K562 (cell line): Measurements from ENCODE around the gene DLGAP1. TPM values are rescaled to one million over a fixed set of nuclear protein-coding genes. Genes with fewer than 3 reads are reported as not detected.
A peak's percentile ranks its signal among the peaks of the same experiment; 100 is the strongest.

ENCODE experiments used
- CEBPG ChIP-seq, 3 experiments: fragments of 200-800 bp in 1 of 3; sonication (Bioruptor generic) in 1 of 3; sonication (generic) in 1 of 3; formaldehyde crosslinking in 1 of 3; IDR thresholded peaks in 2 of 3; conservative IDR thresholded peaks in 1 of 3; 2 replicates each; pipeline versions ENCODE4 v1.6.1 to v1.8.0; 2016 to 2022; ENCODE audit warnings: missing compliant biosample characterization in 2 of 3, missing genetic modification characterization in 2 of 3, mild to moderate bottlenecking in 1 of 3, missing genetic modification reagents in 1 of 3
- FOXJ3 ChIP-seq: sonication (generic); formaldehyde crosslinking; IDR thresholded peaks from 2 replicates; pipeline ENCODE4 v1.4.0; 2020; ENCODE audit warnings: mild to moderate bottlenecking, missing genetic modification reagents
- HDAC6 ChIP-seq: IDR thresholded peaks from 2 replicates; pipeline ENCODE4 v1.6.1; 2012; ENCODE audit warnings: low read depth, mild to moderate bottlenecking, control low read depth, inconsistent platforms, low read length, moderate library complexity
- IFI16 ChIP-seq: fragments of 250-450 bp; sonication (Bioruptor Pico); IDR thresholded peaks from 2 replicates; pipeline ENCODE4 v2.1.2; 2022; ENCODE audit warnings: mild to moderate bottlenecking, inconsistent platforms
- MAFF ChIP-seq: IDR thresholded peaks from 2 replicates; pipeline ENCODE4 v1.6.1; 2012; ENCODE audit warnings: low read length, improper control_type of control experiment
- MCM2 ChIP-seq: fragments of 450-650 bp; IDR thresholded peaks from 2 replicates; pipeline ENCODE4 v1.6.1; 2017; ENCODE audit warnings: low read depth, mild to moderate bottlenecking
- PHF8 ChIP-seq: fragments of 200-600 bp; sonication (generic); IDR thresholded peaks from 2 replicates; pipeline ENCODE4 v1.6.1; 2012; ENCODE audit warnings: mixed run types, mild to moderate bottlenecking, inconsistent platforms, low read length, moderate library complexity, borderline replicate concordance
- SP2 ChIP-seq: IDR thresholded peaks from 2 replicates; pipeline ENCODE4 v1.6.1; 2011; ENCODE audit warnings: mild to moderate bottlenecking, low read depth, low read length, moderate library complexity; ENCODE audit not compliant: poor library complexity, severe bottlenecking; ENCODE audit errors: extremely low read depth
- ZNF586 ChIP-seq: fragments of 450-650 bp; formaldehyde crosslinking; conservative IDR thresholded peaks from 2 replicates; pipeline ENCODE4 v1.4.0; 2020; ENCODE audit warnings: mild to moderate bottlenecking, moderate library complexity
- polyA plus RNA-seq, 8 experiments: library from polyadenylated mRNA; depleted of rRNA in 4 of 8; stranded (reverse) in 5 of 8; unstranded in 3 of 8; fragments of >200 nt; fragmentation: Nextera tagmentation in 2 of 8; fragmentation: Illumina TruSeq in 1 of 8; extraction: Ambion mirVana in 2 of 8; extraction: Trizol in 1 of 8; gene quantifications; 2 replicates each; pipeline versions ENCODE4 v1.2.1 to v1.2.3, GENCODE V29; 2011 to 2014; ENCODE audit warnings: inconsistent platforms in 1 of 8, missing spikeins in 1 of 8
- total RNA-seq, 7 experiments: library from RNA; depleted of rRNA in 6 of 7; stranded (reverse); fragments of >200 nt in 6 of 7; fragmentation: Illumina TruSeq in 2 of 7; extraction: Trizol in 2 of 7; gene quantifications; 2 replicates each; pipeline versions ENCODE4 v1.2.1 to v1.2.3, GENCODE V29; 2011 to 2021; ENCODE audit warnings: low replicate concordance in 1 of 7
- TF ChIP-seq, protein P1 (sequence below): fragments of 450-650 bp; IDR thresholded peaks from 2 replicates; pipeline ENCODE4 v1.6.1; 2016; ENCODE audit warnings: mild to moderate bottlenecking, moderate library complexity
- TF ChIP-seq, protein P2 (sequence below), 2 experiments: fragments of 450-650 bp; IDR thresholded peaks; 2 replicates each; pipeline ENCODE4 v1.6.1; 2016
- TF ChIP-seq, protein P3 (sequence below): sonication (generic); formaldehyde crosslinking; IDR thresholded peaks from 2 replicates; pipeline ENCODE4 v1.8.0; 2022; ENCODE audit warnings: mild to moderate bottlenecking, missing genetic modification reagents

DLGAP1 gene
- total and polyA plus RNA-seq, 9 of the 15 experiments (the other 6 are each of a cell fraction or from before 2014, with no cell fraction given): 0.04 to 0.22 (median 0.08) TPM

DNA sequence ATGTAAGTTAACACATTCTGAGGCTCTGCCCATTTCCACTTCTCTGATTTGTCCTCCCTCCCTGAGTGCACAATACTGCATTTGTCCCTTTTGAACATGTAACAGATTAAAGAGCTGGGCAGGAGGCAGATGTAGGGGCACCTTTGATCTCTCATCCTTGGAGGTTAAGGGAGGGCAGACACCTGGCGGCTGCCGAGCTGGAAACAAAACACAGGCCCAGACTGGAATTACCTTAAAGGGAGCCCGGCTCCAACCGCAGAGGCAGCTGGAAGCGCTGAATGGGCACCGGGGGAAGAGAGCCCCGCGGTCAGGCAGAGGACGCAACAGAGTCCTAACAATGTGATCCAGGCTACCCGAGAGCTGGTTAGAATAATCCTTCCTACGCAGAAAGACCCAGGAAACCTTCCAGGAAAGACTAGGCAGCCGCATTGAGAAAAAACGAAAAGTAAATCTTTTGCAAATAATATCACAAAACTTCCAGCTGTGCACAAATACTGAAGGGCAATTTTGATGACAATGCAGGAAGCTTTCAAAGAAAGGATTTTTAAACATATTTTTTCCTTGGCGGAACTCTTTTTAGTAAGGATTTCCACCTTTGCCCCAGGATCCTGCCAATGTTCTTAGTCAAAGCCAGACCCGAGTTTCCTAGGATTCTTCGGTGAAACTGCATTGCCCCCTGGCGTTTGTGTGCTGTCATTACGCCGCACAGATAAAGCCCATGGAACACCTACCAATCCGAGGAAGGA, 789.2 kb downstream of the DLGAP1 start (continued):
- TF ChIP-seq, protein P1, sequence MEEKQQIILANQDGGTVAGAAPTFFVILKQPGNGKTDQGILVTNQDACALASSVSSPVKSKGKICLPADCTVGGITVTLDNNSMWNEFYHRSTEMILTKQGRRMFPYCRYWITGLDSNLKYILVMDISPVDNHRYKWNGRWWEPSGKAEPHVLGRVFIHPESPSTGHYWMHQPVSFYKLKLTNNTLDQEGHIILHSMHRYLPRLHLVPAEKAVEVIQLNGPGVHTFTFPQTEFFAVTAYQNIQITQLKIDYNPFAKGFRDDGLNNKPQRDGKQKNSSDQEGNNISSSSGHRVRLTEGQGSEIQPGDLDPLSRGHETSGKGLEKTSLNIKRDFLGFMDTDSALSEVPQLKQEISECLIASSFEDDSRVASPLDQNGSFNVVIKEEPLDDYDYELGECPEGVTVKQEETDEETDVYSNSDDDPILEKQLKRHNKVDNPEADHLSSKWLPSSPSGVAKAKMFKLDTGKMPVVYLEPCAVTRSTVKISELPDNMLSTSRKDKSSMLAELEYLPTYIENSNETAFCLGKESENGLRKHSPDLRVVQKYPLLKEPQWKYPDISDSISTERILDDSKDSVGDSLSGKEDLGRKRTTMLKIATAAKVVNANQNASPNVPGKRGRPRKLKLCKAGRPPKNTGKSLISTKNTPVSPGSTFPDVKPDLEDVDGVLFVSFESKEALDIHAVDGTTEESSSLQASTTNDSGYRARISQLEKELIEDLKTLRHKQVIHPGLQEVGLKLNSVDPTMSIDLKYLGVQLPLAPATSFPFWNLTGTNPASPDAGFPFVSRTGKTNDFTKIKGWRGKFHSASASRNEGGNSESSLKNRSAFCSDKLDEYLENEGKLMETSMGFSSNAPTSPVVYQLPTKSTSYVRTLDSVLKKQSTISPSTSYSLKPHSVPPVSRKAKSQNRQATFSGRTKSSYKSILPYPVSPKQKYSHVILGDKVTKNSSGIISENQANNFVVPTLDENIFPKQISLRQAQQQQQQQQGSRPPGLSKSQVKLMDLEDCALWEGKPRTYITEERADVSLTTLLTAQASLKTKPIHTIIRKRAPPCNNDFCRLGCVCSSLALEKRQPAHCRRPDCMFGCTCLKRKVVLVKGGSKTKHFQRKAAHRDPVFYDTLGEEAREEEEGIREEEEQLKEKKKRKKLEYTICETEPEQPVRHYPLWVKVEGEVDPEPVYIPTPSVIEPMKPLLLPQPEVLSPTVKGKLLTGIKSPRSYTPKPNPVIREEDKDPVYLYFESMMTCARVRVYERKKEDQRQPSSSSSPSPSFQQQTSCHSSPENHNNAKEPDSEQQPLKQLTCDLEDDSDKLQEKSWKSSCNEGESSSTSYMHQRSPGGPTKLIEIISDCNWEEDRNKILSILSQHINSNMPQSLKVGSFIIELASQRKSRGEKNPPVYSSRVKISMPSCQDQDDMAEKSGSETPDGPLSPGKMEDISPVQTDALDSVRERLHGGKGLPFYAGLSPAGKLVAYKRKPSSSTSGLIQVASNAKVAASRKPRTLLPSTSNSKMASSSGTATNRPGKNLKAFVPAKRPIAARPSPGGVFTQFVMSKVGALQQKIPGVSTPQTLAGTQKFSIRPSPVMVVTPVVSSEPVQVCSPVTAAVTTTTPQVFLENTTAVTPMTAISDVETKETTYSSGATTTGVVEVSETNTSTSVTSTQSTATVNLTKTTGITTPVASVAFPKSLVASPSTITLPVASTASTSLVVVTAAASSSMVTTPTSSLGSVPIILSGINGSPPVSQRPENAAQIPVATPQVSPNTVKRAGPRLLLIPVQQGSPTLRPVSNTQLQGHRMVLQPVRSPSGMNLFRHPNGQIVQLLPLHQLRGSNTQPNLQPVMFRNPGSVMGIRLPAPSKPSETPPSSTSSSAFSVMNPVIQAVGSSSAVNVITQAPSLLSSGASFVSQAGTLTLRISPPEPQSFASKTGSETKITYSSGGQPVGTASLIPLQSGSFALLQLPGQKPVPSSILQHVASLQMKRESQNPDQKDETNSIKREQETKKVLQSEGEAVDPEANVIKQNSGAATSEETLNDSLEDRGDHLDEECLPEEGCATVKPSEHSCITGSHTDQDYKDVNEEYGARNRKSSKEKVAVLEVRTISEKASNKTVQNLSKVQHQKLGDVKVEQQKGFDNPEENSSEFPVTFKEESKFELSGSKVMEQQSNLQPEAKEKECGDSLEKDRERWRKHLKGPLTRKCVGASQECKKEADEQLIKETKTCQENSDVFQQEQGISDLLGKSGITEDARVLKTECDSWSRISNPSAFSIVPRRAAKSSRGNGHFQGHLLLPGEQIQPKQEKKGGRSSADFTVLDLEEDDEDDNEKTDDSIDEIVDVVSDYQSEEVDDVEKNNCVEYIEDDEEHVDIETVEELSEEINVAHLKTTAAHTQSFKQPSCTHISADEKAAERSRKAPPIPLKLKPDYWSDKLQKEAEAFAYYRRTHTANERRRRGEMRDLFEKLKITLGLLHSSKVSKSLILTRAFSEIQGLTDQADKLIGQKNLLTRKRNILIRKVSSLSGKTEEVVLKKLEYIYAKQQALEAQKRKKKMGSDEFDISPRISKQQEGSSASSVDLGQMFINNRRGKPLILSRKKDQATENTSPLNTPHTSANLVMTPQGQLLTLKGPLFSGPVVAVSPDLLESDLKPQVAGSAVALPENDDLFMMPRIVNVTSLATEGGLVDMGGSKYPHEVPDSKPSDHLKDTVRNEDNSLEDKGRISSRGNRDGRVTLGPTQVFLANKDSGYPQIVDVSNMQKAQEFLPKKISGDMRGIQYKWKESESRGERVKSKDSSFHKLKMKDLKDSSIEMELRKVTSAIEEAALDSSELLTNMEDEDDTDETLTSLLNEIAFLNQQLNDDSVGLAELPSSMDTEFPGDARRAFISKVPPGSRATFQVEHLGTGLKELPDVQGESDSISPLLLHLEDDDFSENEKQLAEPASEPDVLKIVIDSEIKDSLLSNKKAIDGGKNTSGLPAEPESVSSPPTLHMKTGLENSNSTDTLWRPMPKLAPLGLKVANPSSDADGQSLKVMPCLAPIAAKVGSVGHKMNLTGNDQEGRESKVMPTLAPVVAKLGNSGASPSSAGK: no peak
- TF ChIP-seq MCM2 (no peak), SP2 (no peak), CEBPG (CRISPR knock-in tag; IDR thresholded peaks at IDR 0.05) (no peak), CEBPG (tag; conservative IDR thresholded peaks at IDR 0.05 in 1 of 2, IDR thresholded peaks at IDR 0.05 in 1 of 2) (no peak), ZNF586 (CRISPR knock-in tag) (no peak), FOXJ3 (CRISPR knock-in tag) (no peak), HDAC6 (no peak), IFI16 (CRISPR knock-in tag) (no peak), PHF8 (0 out of 2 replicates have a peak, but pooled peaks have one; percentile 3), MAFF (peak; percentile 70)
- TF ChIP-seq, protein P2, sequence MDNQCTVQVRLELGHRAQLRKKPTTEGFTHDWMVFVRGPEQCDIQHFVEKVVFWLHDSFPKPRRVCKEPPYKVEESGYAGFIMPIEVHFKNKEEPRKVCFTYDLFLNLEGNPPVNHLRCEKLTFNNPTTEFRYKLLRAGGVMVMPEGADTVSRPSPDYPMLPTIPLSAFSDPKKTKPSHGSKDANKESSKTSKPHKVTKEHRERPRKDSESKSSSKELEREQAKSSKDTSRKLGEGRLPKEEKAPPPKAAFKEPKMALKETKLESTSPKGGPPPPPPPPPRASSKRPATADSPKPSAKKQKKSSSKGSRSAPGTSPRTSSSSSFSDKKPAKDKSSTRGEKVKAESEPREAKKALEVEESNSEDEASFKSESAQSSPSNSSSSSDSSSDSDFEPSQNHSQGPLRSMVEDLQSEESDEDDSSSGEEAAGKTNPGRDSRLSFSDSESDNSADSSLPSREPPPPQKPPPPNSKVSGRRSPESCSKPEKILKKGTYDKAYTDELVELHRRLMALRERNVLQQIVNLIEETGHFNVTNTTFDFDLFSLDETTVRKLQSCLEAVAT (IDR thresholded peaks at IDR 0.05): peak; percentile 7 to 59; a peak in 2 of 4 replicates
- TF ChIP-seq, protein P3, sequence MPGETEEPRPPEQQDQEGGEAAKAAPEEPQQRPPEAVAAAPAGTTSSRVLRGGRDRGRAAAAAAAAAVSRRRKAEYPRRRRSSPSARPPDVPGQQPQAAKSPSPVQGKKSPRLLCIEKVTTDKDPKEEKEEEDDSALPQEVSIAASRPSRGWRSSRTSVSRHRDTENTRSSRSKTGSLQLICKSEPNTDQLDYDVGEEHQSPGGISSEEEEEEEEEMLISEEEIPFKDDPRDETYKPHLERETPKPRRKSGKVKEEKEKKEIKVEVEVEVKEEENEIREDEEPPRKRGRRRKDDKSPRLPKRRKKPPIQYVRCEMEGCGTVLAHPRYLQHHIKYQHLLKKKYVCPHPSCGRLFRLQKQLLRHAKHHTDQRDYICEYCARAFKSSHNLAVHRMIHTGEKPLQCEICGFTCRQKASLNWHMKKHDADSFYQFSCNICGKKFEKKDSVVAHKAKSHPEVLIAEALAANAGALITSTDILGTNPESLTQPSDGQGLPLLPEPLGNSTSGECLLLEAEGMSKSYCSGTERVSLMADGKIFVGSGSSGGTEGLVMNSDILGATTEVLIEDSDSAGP (CRISPR knock-in tag): no peak
